ENCODE measurements around the gene NHERF2.

The NHERF2 gene

DNA sequence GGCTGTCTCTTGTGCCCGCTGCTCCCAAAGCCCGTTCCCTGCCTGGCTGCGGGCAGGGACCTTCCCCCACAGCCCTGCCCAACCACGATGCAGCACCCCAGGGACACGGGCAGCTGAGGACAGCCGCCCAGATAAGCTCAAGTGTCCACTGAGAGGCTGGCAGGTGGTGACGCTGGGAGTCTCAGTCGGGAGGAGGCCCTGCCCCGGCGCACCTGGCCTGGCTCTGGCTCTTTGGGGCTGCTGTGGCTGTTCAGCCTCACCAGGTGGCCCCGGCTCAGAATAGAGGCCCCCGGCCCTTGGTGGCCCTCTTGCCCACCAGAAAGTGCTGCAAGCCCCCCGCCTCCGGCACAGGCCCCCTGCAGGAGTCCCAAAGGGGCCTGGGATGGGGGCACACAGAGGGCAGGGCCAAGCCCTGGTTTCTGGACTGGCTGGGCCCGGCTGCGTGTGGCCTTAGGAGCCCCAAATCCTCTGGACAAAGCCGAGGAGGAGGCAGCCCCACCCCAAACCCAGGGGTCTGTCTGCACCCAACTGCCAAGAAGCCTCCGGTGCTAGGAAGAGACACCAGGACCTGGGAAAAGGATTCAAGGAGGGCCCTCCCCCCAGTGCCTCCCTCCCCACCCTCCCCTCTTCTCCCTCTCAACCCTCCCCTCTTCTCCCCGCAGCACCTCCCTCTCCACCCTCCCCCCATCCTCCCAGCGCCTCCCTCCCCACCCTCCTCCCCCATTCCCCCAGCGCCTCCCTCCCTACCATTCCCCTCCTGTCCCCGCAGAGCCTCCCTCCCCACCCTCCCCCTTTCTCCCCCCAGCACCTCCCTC lies 15.7 kb downstream of the NHERF2 start:
- DNase-seq: no peak

DNA sequence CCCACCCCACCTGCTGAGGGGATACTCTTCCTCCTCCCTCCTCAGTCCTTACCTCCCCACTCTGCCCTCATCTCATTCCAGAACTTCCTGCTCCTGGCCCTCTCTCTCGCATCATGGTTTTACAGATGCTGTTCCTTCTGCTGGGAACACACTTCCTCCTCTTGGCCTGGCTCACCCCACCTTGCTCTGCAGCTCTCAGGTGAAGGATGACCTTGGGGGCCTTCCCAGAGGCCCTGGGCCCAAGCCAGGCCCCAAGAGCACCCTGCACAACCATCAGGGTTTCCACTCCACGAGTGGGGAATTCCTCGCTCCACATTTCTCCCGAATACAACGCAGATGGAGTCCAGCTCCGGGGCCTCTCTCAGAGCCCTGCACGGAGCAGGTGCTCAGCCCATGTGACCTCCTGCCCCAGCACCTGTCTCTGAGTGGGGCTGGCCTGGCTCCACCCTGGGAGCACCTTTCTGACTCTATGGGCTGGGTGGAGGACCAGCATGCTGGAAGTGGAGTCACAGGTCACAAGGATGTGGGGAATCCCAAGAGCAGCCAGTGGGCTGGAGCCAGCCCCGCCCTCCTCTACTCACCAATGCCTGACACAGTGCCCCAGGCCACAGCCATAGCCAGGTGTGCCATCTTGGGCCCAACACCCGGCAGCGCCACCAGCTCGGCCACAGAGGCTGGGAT lies 16.4 kb downstream of the NHERF2 start:
- no peak for DNase-seq

- no peak for DNase-seq
These were observed 17.2 kb downstream of the NHERF2 start for GRCh38 chr16:2043667-2044451.

GRCh38 chr16:2044541-2044940 lies 17.8 kb downstream of the NHERF2 start:
- no peak for DNase-seq

DNA sequence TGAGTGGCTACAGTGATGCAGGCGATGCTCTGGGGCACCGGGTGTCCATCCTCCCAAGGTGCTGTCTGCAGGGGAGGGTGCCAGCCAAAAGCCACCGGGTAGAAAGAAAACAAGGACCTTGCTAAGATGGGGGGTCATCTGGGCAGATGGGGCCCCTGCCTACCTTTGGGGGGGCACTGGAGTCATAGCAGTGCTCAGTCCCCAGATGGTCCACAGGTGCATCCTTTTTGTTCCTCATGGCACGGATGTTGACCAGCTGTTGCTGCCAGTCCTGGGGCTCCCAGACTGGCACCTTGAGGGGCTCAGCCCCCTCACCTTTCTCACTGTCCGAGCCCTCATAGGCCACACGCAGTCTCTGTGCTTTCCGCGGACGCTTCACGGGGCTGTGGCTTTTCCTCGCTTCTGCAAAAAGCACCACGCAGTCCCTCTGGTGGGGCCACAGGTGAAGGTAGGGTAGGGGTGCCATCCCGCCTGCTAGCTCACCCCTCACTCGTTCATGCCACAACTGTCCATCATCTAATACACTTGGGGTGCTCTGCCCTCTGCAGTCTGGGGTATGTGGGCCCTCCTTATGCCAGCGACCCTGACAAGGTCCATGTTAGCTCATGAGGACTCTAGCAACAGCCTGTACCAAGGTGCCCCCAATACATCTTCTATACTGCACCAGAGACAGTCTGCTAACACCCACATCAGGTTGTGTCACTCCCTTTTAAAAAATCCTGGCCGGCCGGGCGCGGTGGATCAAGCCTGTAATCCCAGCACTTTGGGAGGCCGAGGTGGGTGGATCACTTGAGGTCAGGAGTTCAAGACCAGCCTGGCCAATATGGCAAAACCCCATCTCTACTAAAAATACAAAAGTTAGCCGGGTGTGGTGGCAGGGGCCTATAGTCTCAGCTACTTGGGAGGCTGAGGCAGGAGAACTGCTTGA lies 19.5 kb downstream of the NHERF2 start:
- no peak for DNase-seq

- DNase-seq: no peak
These were observed 20.2 kb downstream of the NHERF2 start for GRCh38 chr16:2046893-2047329.

- peak; percentile 85 for DNase-seq
These were observed 20.8 kb downstream of the NHERF2 start, which contains the start of the genes NTHL1 and TSC2 for GRCh38 chr16:2047330-2048115. NTHL1 (minus strand) TSS chr16:2047834; CDS start chr16:2047823, 11 bp downstream. TSC2 (plus strand) TSS chr16:2047985; CDS start chr16:2048616, 631 bp downstream.

- no peak for DNase-seq
These were observed 21.4 kb downstream of the NHERF2 start for GRCh38 chr16:2048116-2048543.

DNA sequence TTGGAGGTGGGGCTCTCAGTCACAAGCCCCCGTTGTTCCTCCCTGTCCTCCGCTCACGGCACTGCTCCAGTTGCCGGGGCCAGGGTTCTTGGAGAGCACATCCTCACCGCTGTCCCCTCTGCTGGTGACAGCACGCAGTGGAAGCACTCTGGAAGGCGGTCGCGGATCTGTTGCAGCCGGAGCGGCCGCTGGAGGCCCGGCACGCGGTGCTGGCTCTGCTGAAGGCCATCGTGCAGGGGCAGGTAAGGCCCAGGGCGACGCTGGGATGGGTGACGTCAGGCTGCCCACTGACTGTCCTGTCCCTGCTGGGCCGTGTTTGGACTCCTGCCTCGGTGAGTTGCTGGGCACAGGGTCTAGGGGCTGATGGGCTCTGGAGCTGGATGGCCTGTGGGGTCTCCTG lies 26.5 kb downstream of the NHERF2 start:
- DNase-seq: no peak

GRCh38 chr16:2053897-2054296 lies 27.2 kb downstream of the NHERF2 start:
- DNase-seq: no peak

GRCh38 chr16:2054543-2055245 lies 28.0 kb downstream of the NHERF2 start:
- DNase-seq: no peak

DNA sequence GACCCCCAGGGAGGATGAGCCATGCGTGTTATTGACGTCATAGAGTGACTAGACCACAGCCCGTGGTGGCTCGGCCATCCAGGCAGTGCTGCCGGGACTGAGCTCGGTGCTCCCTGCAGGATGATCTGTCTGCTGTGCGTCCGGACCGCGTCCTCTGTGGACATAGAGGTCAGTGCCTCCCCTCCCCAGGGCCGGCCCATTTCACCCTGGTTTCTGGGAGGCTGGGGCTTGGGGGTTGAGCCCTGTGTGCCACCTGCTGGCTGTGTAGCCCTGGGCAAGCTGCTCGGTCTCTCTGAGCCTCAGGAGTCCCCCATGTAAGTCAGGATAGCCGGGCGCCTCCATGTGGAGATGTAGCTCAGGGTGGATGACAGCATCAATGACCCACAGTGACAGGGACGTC lies 29.4 kb downstream of the NHERF2 start:
- DNase-seq: no peak

GRCh38 chr16:2056681-2057407 lies 30.1 kb downstream of the NHERF2 start:
- DNase-seq: no peak

DNA sequence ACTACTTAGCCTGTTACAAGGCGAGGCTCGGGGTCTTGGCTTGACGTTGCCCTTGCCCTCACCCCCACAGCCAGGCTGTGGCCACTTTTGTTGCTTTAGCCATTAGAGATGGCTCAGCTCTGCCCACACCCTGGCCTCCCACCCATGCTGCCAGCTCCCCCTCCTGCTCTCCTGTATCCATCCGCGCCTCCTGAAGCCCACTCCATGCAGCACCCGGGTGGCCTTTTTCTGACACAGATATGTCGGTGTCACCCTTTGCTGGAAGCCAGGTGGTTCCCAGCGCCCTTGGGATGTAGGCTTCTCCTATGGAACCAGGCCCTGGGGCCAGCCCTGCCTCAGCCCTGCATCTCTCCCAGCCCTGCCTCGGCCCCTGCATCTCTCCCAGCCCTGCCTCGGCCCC lies 30.7 kb downstream of the NHERF2 start:
- no peak for DNase-seq

GRCh38 chr16:2058420-2058819 lies 31.7 kb downstream of the NHERF2 start:
- DNase-seq: no peak

GRCh38 chr16:2058872-2059271 lies 32.2 kb downstream of the NHERF2 start:
- no peak for DNase-seq

DNA sequence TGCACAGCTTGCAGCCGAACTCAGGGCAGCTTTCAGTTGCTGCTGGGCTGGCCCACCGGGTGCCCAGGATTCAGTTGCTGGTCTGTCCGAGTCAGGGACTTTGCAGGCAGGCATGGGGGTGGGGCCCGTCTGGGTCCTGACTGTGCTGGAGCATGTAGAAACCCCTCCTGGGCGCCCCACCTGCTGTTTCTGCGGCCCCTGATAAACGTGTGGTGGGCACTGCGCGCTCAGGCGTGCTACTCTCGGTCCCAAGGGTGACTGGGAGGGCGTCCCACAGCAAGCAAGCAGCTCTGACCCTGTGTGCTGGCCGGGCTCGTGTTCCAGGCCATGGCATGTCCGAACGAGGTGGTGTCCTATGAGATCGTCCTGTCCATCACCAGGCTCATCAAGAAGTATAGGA lies 33.6 kb downstream of the NHERF2 start:
- no peak for DNase-seq

- no peak for DNase-seq
These were observed 34.3 kb downstream of the NHERF2 start for GRCh38 chr16:2061023-2061422.

GRCh38 chr16:2061526-2061925 lies 34.8 kb downstream of the NHERF2 start:
- no peak for DNase-seq

DNA sequence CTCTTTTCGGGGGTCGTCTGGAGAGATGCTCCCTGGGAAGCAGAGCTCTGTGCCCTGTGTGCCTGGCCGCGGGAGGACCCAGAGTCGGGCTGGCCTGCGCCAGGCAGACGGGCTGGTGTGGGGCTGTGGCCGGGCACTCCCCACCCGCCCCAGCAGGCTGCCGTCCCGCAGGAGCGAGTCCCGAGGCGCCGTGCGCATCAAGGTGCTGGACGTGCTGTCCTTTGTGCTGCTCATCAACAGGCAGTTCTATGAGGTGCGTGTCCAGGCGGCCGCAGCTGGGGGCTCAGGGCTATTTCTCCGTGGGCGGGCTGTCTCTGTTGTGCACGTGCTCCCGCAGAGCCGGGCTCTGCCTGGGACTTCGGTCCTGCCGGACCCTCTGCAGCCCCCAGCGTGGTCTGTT lies 36.1 kb downstream of the NHERF2 start:
- no peak for DNase-seq

All from GOT3 (cell line).